SK-N-SH treated with all-trans-retinoic acid at 6 μM for 48 hours (cell line): ENCODE measurements around the gene FANCG.

Experiments
- BACH2 ChIP-seq: fragments of 250-450 bp; sonication (Bioruptor Pico); IDR thresholded peaks from 2 replicates; pipeline ENCODE4 v1.9.0; 2021; ENCODE audit warnings: mild to moderate bottlenecking, borderline replicate concordance
- ESRRG ChIP-seq: fragments of 250-450 bp; sonication (Bioruptor Pico); IDR thresholded peaks from 2 replicates; pipeline ENCODE4 v1.6.1; 2021; ENCODE audit warnings: mild to moderate bottlenecking
- ZFP3 ChIP-seq: fragments of 250-450 bp; sonication (Bioruptor Pico); IDR thresholded peaks from 2 replicates; pipeline ENCODE4 v1.5.0; 2020; ENCODE audit warnings: mild to moderate bottlenecking, moderate library complexity

- TF ChIP-seq BACH2 (CRISPR knock-in tag): no peak
- TF ChIP-seq ESRRG (CRISPR knock-in tag): no peak
- TF ChIP-seq ZFP3 (CRISPR knock-in tag): no peak
These were observed 27.9 kb upstream of the FANCG start for GRCh38 chr9:35107297-35108290.
